Neural crest cell (in vitro differentiated cells): Measurements from ENCODE around the gene CDH13. TPM values are rescaled to one million over a fixed set of nuclear protein-coding genes. Genes with fewer than 3 reads are reported as not detected.

Experiments
- DNase-seq: peaks from one replicate; pipeline ENCODE4 v3.0.0; 2021; ENCODE audit warnings: low read depth, mixed read lengths, low spot score
- H3K27ac Mint-ChIP-seq: one replicate; pipeline ENCODE4 v1.8.0; 2021; ENCODE audit warnings: mild to moderate bottlenecking, mixed read lengths; ENCODE audit not compliant: unreplicated experiment
- H3K27me3 Mint-ChIP-seq: 2 replicates; pipeline ENCODE4 v1.8.0; 2021; ENCODE audit warnings: low read depth, mild to moderate bottlenecking, mixed read lengths
- H3K36me3 Mint-ChIP-seq: 2 replicates; pipeline ENCODE4 v1.8.0; 2021; ENCODE audit warnings: low read depth, mild to moderate bottlenecking, mixed read lengths
- H3K4me1 Mint-ChIP-seq: 2 replicates; pipeline ENCODE4 v1.8.0; 2021; ENCODE audit warnings: mixed read lengths
- H3K4me3 Mint-ChIP-seq: one replicate; pipeline ENCODE4 v1.8.0; 2021; ENCODE audit warnings: mild to moderate bottlenecking, mixed read lengths
- H3K9me3 Mint-ChIP-seq: 2 replicates; pipeline ENCODE4 v1.8.0; 2021; ENCODE audit warnings: mixed read lengths
- total RNA-seq: library from RNA; stranded (reverse); gene quantifications from 2 replicates; pipeline ENCODE4 v1.2.1, GENCODE V29; 2021
- TF ChIP-seq, protein P1 (sequence below): fragments of 200-600 bp; sonication (generic); conservative IDR thresholded peaks from 2 replicates; pipeline ENCODE4 v1.5.0; 2021; ENCODE audit warnings: antibody characterized with exemption, mild to moderate bottlenecking

CDH13 gene
- total RNA-seq, 1 donor from 2014 or later = 1.1 TPM

DNA sequence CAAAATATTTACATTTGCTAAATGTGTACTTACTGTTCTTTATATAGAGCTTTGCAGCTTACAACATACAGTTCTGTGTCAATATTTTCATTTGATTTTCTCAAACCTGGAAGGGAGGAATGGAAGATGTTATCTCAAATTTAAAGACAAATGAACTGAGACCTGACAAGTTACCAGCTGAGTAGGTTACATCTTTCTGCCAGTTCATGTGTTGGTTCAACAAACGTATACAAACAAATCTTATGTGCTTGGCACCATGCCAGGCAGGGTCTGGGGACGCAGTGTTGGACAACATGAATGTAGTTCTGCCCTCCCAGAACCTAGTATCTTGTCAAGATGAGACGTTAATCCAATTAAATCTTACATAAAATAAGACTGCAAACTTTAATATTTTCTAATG lies 673.6 kb downstream of the CDH13 start:
- no peaks in the 10 kb centered on the region for H3K4me1 Mint-ChIP-seq
- no peaks in the 10 kb centered on the region for H3K36me3 Mint-ChIP-seq
- TF ChIP-seq, protein P1, sequence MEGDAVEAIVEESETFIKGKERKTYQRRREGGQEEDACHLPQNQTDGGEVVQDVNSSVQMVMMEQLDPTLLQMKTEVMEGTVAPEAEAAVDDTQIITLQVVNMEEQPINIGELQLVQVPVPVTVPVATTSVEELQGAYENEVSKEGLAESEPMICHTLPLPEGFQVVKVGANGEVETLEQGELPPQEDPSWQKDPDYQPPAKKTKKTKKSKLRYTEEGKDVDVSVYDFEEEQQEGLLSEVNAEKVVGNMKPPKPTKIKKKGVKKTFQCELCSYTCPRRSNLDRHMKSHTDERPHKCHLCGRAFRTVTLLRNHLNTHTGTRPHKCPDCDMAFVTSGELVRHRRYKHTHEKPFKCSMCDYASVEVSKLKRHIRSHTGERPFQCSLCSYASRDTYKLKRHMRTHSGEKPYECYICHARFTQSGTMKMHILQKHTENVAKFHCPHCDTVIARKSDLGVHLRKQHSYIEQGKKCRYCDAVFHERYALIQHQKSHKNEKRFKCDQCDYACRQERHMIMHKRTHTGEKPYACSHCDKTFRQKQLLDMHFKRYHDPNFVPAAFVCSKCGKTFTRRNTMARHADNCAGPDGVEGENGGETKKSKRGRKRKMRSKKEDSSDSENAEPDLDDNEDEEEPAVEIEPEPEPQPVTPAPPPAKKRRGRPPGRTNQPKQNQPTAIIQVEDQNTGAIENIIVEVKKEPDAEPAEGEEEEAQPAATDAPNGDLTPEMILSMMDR = no peak
- no peaks in the 10 kb centered on the region for H3K9me3 Mint-ChIP-seq
- no peak overlapping the region for H3K27ac Mint-ChIP-seq
- no peak for DNase-seq
- peaks cover 40% of the 10 kb centered on the region for H3K27me3 Mint-ChIP-seq
- H3K4me3 Mint-ChIP-seq = no peak overlapping the region

DNA sequence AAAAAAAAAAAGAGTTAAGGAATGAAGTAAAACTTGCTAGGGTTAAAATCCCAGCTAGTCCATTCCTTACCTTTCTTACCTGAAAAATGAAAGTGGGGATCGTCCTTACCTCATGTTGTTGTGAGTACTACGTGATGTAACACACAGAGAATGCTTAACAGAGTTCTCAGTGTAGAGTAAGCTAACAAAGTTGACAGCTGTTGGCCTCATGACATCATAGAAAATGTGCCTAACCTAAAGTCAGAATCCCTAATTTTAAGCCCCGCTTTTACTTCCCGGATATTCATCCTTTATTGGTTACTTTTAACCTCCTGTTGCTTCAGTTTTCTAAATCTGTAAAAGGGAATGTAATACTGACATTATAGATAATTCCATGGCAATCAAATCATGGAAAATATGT lies 675.2 kb downstream of the CDH13 start:
- no peak overlapping the region for H3K4me3 Mint-ChIP-seq
- DNase-seq = no peak
- no peaks in the 10 kb centered on the region for H3K4me1 Mint-ChIP-seq
- TF ChIP-seq, protein P1 = no peak
- peaks cover 48% of the 10 kb centered on the region for H3K27me3 Mint-ChIP-seq
- no peaks in the 10 kb centered on the region for H3K9me3 Mint-ChIP-seq
- no peaks in the 10 kb centered on the region for H3K36me3 Mint-ChIP-seq
- H3K27ac Mint-ChIP-seq = no peak overlapping the region

DNA sequence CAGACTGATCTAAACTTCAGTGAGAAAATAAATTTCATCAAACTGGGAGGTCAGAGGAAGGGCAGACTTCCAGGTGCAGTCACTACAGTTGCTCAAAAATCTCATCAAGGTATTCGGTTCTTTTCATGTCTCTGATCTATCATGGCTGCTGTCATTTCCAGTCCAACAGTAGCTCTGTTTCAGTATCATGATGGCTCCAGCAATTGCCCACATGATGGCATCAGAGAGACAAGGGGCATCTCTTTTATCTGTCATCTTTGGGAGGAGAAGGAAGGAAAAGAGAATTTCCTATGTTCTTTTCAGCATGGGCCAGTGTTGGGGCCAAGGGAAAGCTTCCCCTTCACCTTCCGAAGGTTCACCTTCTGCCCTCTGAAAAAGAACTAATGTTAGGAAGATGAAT lies 676.1 kb downstream of the CDH13 start:
- Mint-ChIP-seq H3K36me3 (no peaks in the 10 kb centered on the region), H3K4me3 (no peak overlapping the region), H3K27ac (no peak overlapping the region), H3K27me3 (peaks cover 52% of the 10 kb centered on the region), H3K4me1 (no peaks in the 10 kb centered on the region), H3K9me3 (no peaks in the 10 kb centered on the region)
- TF ChIP-seq, protein P1 = no peak
- DNase-seq = no peak

DNA sequence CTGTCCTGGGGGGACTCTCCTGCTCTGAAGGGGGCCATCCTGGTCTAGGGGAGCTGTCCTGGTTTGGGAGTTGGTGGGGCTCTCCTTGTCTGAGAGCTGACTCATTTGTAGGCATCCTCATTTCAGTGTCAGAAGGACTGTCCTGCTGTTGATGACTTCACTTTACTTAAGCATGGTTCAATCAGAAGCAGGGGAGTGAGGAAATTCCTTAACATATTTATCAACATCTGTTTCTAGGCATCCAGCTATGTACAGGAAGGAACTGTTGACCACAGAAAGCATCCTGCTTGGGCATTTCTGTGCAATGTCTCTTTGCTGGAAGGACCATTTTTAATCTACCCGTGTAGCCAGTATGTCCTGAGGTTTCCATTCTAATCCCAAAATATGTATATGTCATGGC lies 678.3 kb downstream of the CDH13 start:
- no peaks in the 10 kb centered on the region for H3K9me3 Mint-ChIP-seq
- no peak overlapping the region for H3K4me3 Mint-ChIP-seq
- H3K36me3 Mint-ChIP-seq = no peaks in the 10 kb centered on the region
- H3K4me1 Mint-ChIP-seq = no peaks in the 10 kb centered on the region
- H3K27me3 Mint-ChIP-seq = peaks cover 62% of the 10 kb centered on the region
- TF ChIP-seq, protein P1 = no peak
- H3K27ac Mint-ChIP-seq = no peak overlapping the region
- no peak for DNase-seq

DNA sequence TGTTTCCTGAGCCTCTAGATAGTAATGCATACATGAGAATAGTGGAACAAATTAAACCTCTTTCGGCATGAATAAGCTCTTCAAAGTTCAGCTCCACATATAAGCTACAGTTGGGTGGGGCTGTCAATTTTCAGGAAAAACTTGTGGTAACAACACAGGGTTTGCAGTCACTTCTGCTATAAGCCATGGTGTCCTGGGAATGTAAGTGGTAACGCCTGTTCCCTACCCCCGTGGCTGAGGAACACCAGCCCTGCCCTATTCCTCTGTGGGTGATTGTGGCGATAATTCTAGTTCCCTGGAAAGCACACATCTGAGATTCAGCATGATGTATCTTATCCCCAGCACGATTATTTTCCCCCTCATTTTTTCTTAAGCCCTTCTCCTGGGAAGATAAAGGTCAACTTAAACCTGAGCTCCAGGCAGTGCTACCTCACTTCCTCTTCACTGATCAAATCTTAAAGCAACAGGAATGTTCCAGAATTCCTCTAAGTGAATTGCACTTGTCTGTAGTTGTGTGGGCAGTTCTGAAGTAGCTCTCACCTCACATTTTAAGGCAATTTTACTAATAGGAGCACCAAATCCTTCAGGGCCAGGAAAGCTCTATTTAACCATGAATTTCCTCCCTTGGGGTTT lies 680.3 kb downstream of the CDH13 start:
- no peak for DNase-seq
- Mint-ChIP-seq H3K9me3 (no peaks in the 10 kb centered on the region), H3K4me3 (no peak overlapping the region), H3K27me3 (peaks cover 58% of the 10 kb centered on the region), H3K36me3 (no peaks in the 10 kb centered on the region), H3K27ac (no peak overlapping the region), H3K4me1 (no peaks in the 10 kb centered on the region)
- TF ChIP-seq, protein P1 = no peak
